Ovary (tissue), 9 donors: ENCODE measurements around the gene EPN1. TPM values are rescaled to one million over a fixed set of nuclear protein-coding genes. Genes with fewer than 3 reads are reported as not detected.

Source experiments
- DNase-seq, 5 donors: peaks; one replicate each; pipeline ENCODE4 v3.0.0-alpha.2; 2019 to 2020
- H3K27ac ChIP-seq, 2 donors: fragments of 200-600 bp; one replicate each; pipeline versions ENCODE4 v1.5.1 to v1.8.0; 2019 to 2022
- H3K27me3 ChIP-seq: fragments of 200-600 bp; one replicate; pipeline ENCODE4 v1.8.0; 2022
- H3K36me3 ChIP-seq: fragments of 200-600 bp; sonication (generic); one replicate; pipeline ENCODE4 v1.5.1; 2019
- H3K4me1 ChIP-seq: one replicate; pipeline ENCODE4 v1.8.1; 2013; ENCODE audit warnings: mild to moderate bottlenecking, moderate library complexity; ENCODE audit not compliant: insufficient read depth
- H3K4me3 ChIP-seq: fragments of 200-600 bp; sonication (generic); one replicate; pipeline ENCODE4 v1.5.1; 2017
- H3K9me3 ChIP-seq, 2 donors: fragments of 200-600 bp in 1 of 2; sonication (generic) in 1 of 2; one replicate each; pipeline versions ENCODE4 v1.5.1 to v1.8.1; 2013 to 2019; ENCODE audit warnings: mild to moderate bottlenecking in 1 of 2, moderate library complexity in 1 of 2
- CTCF ChIP-seq, 3 donors: fragments of 450-650 bp in 2 of 3; fragments of 200-600 bp in 1 of 3; IDR thresholded peaks; one replicate each; pipeline versions ENCODE4 v1.5.1 to v1.8.0; 2016 to 2022; ENCODE audit warnings: antibody characterized with exemption in 3 of 3, mild to moderate bottlenecking in 1 of 3
- EP300 ChIP-seq: sonication (generic); formaldehyde crosslinking; IDR thresholded peaks from one replicate; pipeline ENCODE4 v1.6.1; 2017; ENCODE audit warnings: antibody characterized with exemption
- POLR2A ChIP-seq: fragments of 450-650 bp; IDR thresholded peaks from one replicate; pipeline ENCODE4 v1.6.1; 2017; ENCODE audit warnings: antibody characterized with exemption, mild to moderate bottlenecking, moderate library complexity
- WGBS, 3 donors: extraction: QIAGEN DNeasy Blood & Tissue Kit in 1 of 3; methylation state at CpG; one replicate each; pipeline versions ENCODE4 v1.1.5 to v1.1.7; 2013 to 2017; 5-methylcytosine and 5-hydroxymethylcytosine counted together
- intact Hi-C, 4 donors: fragments of 100-400 bp; cut with DNase I; formaldehyde crosslinking; loops; one replicate each; pipeline versions ENCODE4 v1.11.0 to v1.15.1; 2022 to 2023
- polyA plus RNA-seq, 2 donors: library from polyadenylated mRNA; stranded (reverse); fragments of 200-250 nt in 1 of 2; fragments of 350-450 nt in 1 of 2; fragmentation: Illumina TruSeq in 1 of 2; extraction: RNeasy Lipid Tissue Mini Kit (QIAGEN cat#74804) in 1 of 2; gene quantifications; one replicate each; pipeline ENCODE4 v1.2.3, GENCODE V29; 2013 to 2014
- total RNA-seq, 7 donors: library from RNA; depleted of rRNA in 2 of 7; stranded (reverse); fragments of >200 nt in 2 of 7; fragmentation: NEBNext Ultra II Directional in 3 of 7; extraction: Animal tissue kit (Norgen Biotek cat#: 25700) in 3 of 7; gene quantifications; one replicate each; pipeline versions ENCODE4 v1.1.0 to v1.2.4, GENCODE V29; 2016 to 2023
- donor health status: DM: no; HTN: no; CAD: no; lungs with moderate emphysema.
- donor health status: DM: no; HTN: no; CAD: no.
- donor health status: Bipolar disorder and iron deficiency.
- donor health status: DM: yes; HTN: yes; CAD: no.
- donor health status: DM: no; HTN: no; CAD: no.
- donor health status: DM: yes; HTN: yes; CAD: no.

Gene EPN1
- total and polyA plus RNA-seq, 9 donors: 11.0 to 187 (median 116) TPM

- Histone ChIP-seq H3K4me3 (peak overlapping the region; percentile 93), H3K27ac (peak overlapping the region; percentile 95 to 96), H3K9me3 (no peaks in the 10 kb centered on the region), H3K27me3 (no peaks in the 10 kb centered on the region), H3K4me1 (peaks cover 13% of the 10 kb centered on the region), H3K36me3 (no peaks in the 10 kb centered on the region)
- no peak for TF ChIP-seq CTCF (IDR thresholded peaks at IDR 0.05)
- no peak for TF ChIP-seq EP300
- TF ChIP-seq POLR2A: no peak
- intact Hi-C loops: no loop called here
- DNase-seq: peak in 2 of 5 donors; percentile 36 to 51
- 1% methylated on average over 25 of the region's 25 CpGs for WGBS, 3 donors
These were observed 33.4 kb upstream of the EPN1 start for GRCh38 chr19:55641426-55642152.

DNA sequence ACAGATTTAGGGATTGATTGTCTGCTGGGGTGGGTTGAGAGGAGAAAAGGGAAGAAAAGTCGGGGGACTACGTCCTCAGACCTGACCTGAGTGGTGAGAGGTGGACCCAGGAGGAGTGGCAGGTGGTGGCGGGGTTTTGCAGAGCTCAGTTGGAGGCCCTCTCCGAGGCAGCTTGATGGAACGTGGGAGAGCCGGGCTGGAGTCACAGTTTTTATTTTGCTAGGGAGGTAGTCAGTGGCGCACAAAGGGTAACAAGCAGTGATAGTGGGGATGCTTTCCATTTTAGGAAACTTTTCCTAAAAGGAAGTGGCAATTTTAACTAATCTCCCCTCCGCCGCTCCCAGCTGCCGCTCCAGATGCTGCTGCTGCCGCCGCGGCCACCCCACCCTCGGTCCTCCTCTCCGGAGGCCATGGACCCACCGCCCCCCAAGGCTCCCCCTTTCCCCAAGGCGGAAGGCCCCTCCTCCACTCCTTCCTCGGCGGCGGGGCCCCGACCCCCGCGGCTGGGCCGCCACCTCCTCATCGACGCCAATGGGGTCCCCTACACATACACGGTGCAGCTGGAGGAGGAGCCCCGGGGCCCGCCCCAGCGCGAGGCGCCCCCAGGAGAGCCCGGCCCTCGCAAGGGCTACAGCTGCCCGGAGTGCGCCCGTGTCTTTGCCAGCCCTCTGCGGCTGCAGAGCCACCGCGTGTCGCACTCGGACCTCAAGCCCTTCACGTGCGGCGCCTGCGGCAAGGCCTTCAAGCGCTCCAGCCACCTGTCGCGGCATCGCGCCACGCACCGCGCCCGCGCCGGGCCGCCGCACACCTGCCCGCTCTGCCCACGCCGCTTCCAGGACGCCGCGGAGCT, 32.6 kb upstream of the EPN1 start:
- 0 to 1% (median 1%) methylated on average over 43 to 65 of the region's 65 CpGs for WGBS, 3 donors
- Histone ChIP-seq H3K27ac (peak overlapping the region; percentile 95 to 96), H3K27me3 (no peaks in the 10 kb centered on the region), H3K4me1 (peaks cover 11% of the 10 kb centered on the region), H3K4me3 (peak overlapping the region; percentile 93), H3K9me3 (no peaks in the 10 kb centered on the region), H3K36me3 (no peaks in the 10 kb centered on the region)
- TF ChIP-seq EP300: no peak
- no peak for TF ChIP-seq POLR2A
- TF ChIP-seq CTCF (IDR thresholded peaks at IDR 0.05): no peak
- peak in 4 of 5 donors; percentile 39 to 69 (median 65) for DNase-seq
- intact Hi-C loops: no loop called here

DNA sequence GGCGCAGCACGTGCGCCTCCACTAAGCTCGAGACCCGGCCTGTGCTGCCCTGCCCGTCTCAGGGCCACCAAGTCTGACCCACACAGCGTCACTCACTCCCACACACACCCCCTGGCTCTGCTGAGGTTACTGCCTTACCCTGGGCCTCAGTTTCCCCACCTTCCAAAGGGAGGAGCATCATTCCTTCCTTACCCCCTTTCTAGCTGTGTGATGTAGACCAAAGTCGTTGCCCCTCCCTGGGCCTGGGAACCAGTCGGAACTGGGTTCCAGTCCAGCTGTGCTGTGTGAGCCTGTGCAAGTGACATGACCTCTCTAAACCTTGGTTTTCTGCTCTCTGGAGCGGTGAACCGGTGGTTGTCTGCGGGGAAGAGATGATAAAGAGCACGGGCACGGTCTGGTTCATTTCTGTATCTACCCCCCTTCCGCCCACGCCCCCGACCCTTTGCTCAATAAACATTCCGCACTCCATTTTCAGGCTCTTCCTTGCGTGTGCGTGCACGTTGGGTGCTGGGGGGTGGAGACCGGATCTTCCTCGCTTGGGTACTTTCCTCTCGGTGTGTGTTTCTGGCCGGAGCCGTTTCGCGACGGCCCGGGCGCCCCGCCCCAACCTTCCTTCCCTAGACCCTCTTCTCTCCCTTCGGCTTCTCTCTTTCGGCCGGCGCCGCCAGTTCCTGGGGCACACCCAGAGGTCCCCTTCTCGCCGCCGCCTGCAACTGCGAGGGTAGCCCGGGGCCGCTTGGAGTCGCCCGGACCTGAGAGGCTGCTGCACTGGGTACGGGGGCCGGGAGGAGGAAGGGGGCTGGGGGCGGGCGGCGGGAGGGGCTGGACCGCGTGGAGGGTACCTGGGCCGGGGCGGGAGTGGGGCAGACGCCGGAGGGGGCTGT, 31.8 kb upstream of the EPN1 start, which contains the start of gene ZNF581:
Gene ZNF581, plus strand, starts transcription at position 647 of the 884 bp plus-strand sequence. CDS start 923 bp downstream, outside the sequence.
- peaks cover 11% of the 10 kb centered on the region for H3K4me1 ChIP-seq
- intact Hi-C loops: no loop called here
- DNase-seq: peak; percentile 63 to 84 (median 74)

More for the DNA sequence above, 31.8 kb upstream of the EPN1 start, which contains the start of gene ZNF581:
- TF ChIP-seq CTCF (IDR thresholded peaks at IDR 0.05): no peak
- TF ChIP-seq EP300: no peak
- no peak for TF ChIP-seq POLR2A
- peak within 1 kb of the TSS; percentile 93 for H3K4me3 ChIP-seq
- H3K27ac ChIP-seq: peak within 1 kb of the TSS; percentile 95 to 96
- H3K9me3 ChIP-seq: no peaks in the 10 kb centered on the region
- WGBS, 3 donors: 1% methylated on average over 47 to 56 of the region's 56 CpGs
- H3K27me3 ChIP-seq: no peaks in the 10 kb centered on the region
- H3K36me3 ChIP-seq: no peaks in the 10 kb centered on the region
